DOHH2 (cell line): ENCODE results near the gene KLK4.
A peak's percentile ranks its signal among the peaks of the same experiment; 100 is the strongest.

Experiments used
- H3F3A ChIP-seq: fragments of 200-600 bp; sonication (generic), shearing (Covaris generic); 2 replicates; pipeline ENCODE4 v1.6.0; 2016; ENCODE audit warnings: antibody characterized with exemption, mild to moderate bottlenecking; ENCODE audit not compliant: control insufficient read depth, insufficient read depth
- H3K27ac ChIP-seq: fragments of 200-600 bp; sonication (generic); 2 replicates; pipeline ENCODE4 v1.5.1; 2014; ENCODE audit warnings: low read depth, mild to moderate bottlenecking, low read length, moderate library complexity
- H3K27me3 ChIP-seq: fragments of 200-600 bp; sonication (generic); 2 replicates; pipeline ENCODE4 v1.6.1; 2014; ENCODE audit warnings: mild to moderate bottlenecking, low read length, mixed read lengths; ENCODE audit not compliant: control insufficient read depth
- H3K36me3 ChIP-seq: fragments of 200-600 bp; sonication (generic); 2 replicates; pipeline ENCODE4 v1.6.1; 2014; ENCODE audit warnings: mild to moderate bottlenecking, low read length, moderate library complexity, mixed read lengths; ENCODE audit not compliant: control insufficient read depth
- H3K4me1 ChIP-seq: fragments of 200-600 bp; sonication (generic); 2 replicates; pipeline ENCODE4 v1.6.1; 2014; ENCODE audit warnings: mild to moderate bottlenecking, low read length, mixed read lengths; ENCODE audit not compliant: control insufficient read depth
- H3K4me2 ChIP-seq: fragments of 200-600 bp; sonication (generic); 2 replicates; pipeline ENCODE4 v1.6.0; 2014; ENCODE audit warnings: mild to moderate bottlenecking, low read length, moderate library complexity
- H3K4me3 ChIP-seq: fragments of 200-600 bp; sonication (generic); 2 replicates; pipeline ENCODE4 v1.5.1; 2014; ENCODE audit warnings: mild to moderate bottlenecking, low read length, mixed read lengths
- H3K79me2 ChIP-seq: fragments of 200-600 bp; sonication (generic); 2 replicates; pipeline ENCODE4 v1.6.1; 2014; ENCODE audit warnings: mild to moderate bottlenecking, low read length, mixed read lengths; ENCODE audit not compliant: control insufficient read depth
- H3K9me2 ChIP-seq: fragments of 200-600 bp; sonication (generic); replicated peaks from 2 replicates; pipeline ENCODE4 v1.6.1; 2014; ENCODE audit warnings: mild to moderate bottlenecking, low read length, mixed read lengths; ENCODE audit not compliant: control insufficient read depth
- H3K9me3 ChIP-seq: fragments of 200-600 bp; sonication (generic); 2 replicates; pipeline ENCODE4 v1.6.1; 2014; ENCODE audit warnings: antibody characterized with exemption, low read length, mixed read lengths; ENCODE audit not compliant: control insufficient read depth, insufficient read depth
- H4K20me1 ChIP-seq: fragments of 200-600 bp; sonication (generic); 2 replicates; pipeline ENCODE4 v1.6.0; 2014; ENCODE audit warnings: low read depth, mild to moderate bottlenecking, antibody characterized with exemption, low read length, moderate library complexity; ENCODE audit not compliant: control insufficient read depth, insufficient read depth
- CTCF ChIP-seq: fragments of 200-600 bp; sonication (generic); IDR thresholded peaks from one replicate; pipeline ENCODE4 v1.5.1; 2014; ENCODE audit warnings: antibody characterized with exemption, mild to moderate bottlenecking, low read depth, low read length; ENCODE audit not compliant: poor library complexity, severe bottlenecking
- EZH2phosphoT487 ChIP-seq: fragments of 200-600 bp; sonication (generic); IDR thresholded peaks from 2 replicates; pipeline ENCODE4 v1.6.1; 2017; ENCODE audit warnings: borderline replicate concordance, mild to moderate bottlenecking, antibody characterized with exemption, low read length, moderate library complexity, mixed read lengths

The KLK4 gene

GRCh38 chr19:50870417-50871089 is 40.6 kb downstream of the KLK4 start:
- Histone ChIP-seq H3K4me3 (no peak overlapping the region), H4K20me1 (no peaks in the 10 kb centered on the region), H3K4me1 (no peaks in the 10 kb centered on the region), H3K9me2 (no peaks in the 10 kb centered on the region), H3K79me2 (no peaks in the 10 kb centered on the region), H3K27me3 (peaks cover 75% of the 10 kb centered on the region), H3K9me3 (no peaks in the 10 kb centered on the region), H3K27ac (no peak overlapping the region), H3K36me3 (no peaks in the 10 kb centered on the region), H3F3A (no peaks in the 10 kb centered on the region), H3K4me2 (no peak overlapping the region)
- peak; percentile 19 for TF ChIP-seq CTCF
- no peak for TF ChIP-seq EZH2phosphoT487

- Histone ChIP-seq H3K27me3 (peaks cover 68% of the 10 kb centered on the region), H3K4me1 (no peaks in the 10 kb centered on the region), H3K9me3 (no peaks in the 10 kb centered on the region), H3K27ac (no peak overlapping the region), H3F3A (no peaks in the 10 kb centered on the region), H3K4me2 (no peak overlapping the region), H3K79me2 (no peaks in the 10 kb centered on the region), H3K36me3 (no peaks in the 10 kb centered on the region), H4K20me1 (no peaks in the 10 kb centered on the region), H3K9me2 (no peaks in the 10 kb centered on the region), H3K4me3 (no peak overlapping the region)
- no peak for TF ChIP-seq EZH2phosphoT487
- no peak for TF ChIP-seq CTCF
These were observed 41.7 kb downstream of the KLK4 start for GRCh38 chr19:50869479-50869878.

- no peaks in the 10 kb centered on the region for H3K4me1 ChIP-seq
- H4K20me1 ChIP-seq = no peaks in the 10 kb centered on the region
- H3K27ac ChIP-seq = no peak overlapping the region
- no peaks in the 10 kb centered on the region for H3K9me2 ChIP-seq
- no peaks in the 10 kb centered on the region for H3K36me3 ChIP-seq
- no peak for TF ChIP-seq CTCF
- no peak for TF ChIP-seq EZH2phosphoT487
- peaks cover 20% of the 10 kb centered on the region for H3K27me3 ChIP-seq
- H3K9me3 ChIP-seq = no peaks in the 10 kb centered on the region
- H3K4me2 ChIP-seq = no peak overlapping the region
- H3K79me2 ChIP-seq = no peaks in the 10 kb centered on the region
- H3F3A ChIP-seq = no peaks in the 10 kb centered on the region
- no peak overlapping the region for H3K4me3 ChIP-seq
These were observed 49.5 kb downstream of the KLK4 start for GRCh38 chr19:50861496-50862286.
